ENCODE results near the gene TUBG1. TPM values are rescaled to one million over a fixed set of nuclear protein-coding genes. Genes with fewer than 3 reads are reported as not detected.
"Not testable (repeated sequence)": the region's sequence is repeated elsewhere in the genome, so short reads cannot be mapped to it uniquely, and the experiment has no call there.

The TUBG1 gene
- total RNA-seq, 2 donors from 2014 or later, result 59.1 to 99.4 TPM

- peaks cover 17 to 21% of the 10 kb centered on the region in 2 donors for H3K4me1 Mint-ChIP-seq (ENCODE audit: low read depth in 2 of 2)
- H3K36me3 Mint-ChIP-seq, result no peaks in the 10 kb centered on the region
- ATAC-seq (no peak), DNase-seq (ENCODE audit: low spot score) (no peak)
- H3K9me3 Mint-ChIP-seq, result no peaks in the 10 kb centered on the region
- no peak overlapping the region for H3K27ac Mint-ChIP-seq
- H3K4me3 Mint-ChIP-seq, result peak overlapping the region; percentile 59
- H3K27me3 Mint-ChIP-seq, result peaks cover 8 to 20% of the 10 kb centered on the region in 2 donors
Observed at GRCh38 chr17:42657824-42658588, 48.5 kb downstream of the TUBG1 start.

DNA sequence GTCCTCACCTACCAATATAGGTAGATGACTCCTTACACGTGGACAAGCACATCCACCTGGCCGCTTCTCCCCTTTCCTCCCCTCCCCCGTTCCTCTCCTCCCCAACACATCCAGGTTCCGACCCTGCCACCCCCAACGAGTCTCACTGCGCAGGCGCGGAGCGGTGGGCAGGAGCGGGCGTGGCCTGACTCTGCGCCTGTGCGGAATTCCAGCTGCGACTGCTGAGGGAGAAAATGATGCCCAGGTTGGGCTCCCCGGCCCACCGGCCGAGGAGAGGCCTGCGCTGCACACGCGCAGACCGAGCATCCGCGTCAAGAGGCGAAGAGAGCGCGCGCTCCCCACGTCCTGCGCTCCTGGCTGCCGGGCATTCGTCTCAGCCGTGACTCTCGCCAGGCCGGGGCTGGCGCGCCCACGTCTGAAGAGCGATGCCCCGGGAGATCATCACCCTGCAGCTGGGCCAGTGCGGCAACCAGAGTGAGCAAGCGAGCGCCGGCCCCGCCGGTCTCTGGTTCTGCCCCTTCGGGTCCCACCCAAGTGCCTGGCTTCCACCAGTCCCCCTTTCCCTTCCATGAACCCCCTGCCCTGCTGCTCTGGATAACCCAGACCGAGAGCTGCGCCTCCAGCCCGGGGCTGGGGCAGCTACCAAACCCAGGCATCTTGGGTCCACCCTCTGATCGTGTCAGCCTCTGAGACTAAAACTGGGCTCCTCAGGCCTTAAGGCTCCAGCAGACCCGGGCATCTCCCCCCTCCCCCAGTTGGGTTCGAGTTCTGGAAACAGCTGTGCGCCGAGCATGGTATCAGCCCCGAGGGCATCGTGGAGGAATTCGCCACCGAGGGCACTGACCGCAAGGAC is 49.8 kb downstream of the TUBG1 start, which contains the start of gene TUBG2:
Gene TUBG2 (plus strand): TSS at position 206 of the 853 bp plus-strand sequence. CDS start 220 bp downstream, at position 426.
- ATAC-seq, result peak; percentile 83 to 90
- Mint-ChIP-seq H3K4me3 (peak within 1 kb of the TSS; percentile 85), H3K27me3 (peaks cover 0 to 13% of the 10 kb centered on the region in 2 donors), H3K9me3 (no peaks in the 10 kb centered on the region), H3K4me1 (ENCODE audit: low read depth in 2 of 2) (peaks cover 17 to 21% of the 10 kb centered on the region in 2 donors), H3K36me3 (no peaks in the 10 kb centered on the region), H3K27ac (peak within 1 kb of the TSS; percentile 27 to 35)
- peak; percentile 79 for DNase-seq (ENCODE audit: low spot score)

GRCh38 chr17:42659932-42660274 is 50.4 kb downstream of the TUBG1 start:
- H3K4me3 Mint-ChIP-seq, result peak overlapping the region; percentile 8
- peaks cover 17 to 21% of the 10 kb centered on the region in 2 donors for H3K4me1 Mint-ChIP-seq (ENCODE audit: low read depth in 2 of 2)

GRCh38 chr17:42660692-42661345 is 51.3 kb downstream of the TUBG1 start:
- H3K4me3 Mint-ChIP-seq, result no peak overlapping the region

More at GRCh38 chr17:42659932-42660274, 50.4 kb downstream of the TUBG1 start:
- ATAC-seq; H3K27ac Mint-ChIP-seq; H3K27me3 Mint-ChIP-seq; H3K36me3 Mint-ChIP-seq; DNase-seq (ENCODE audit: low spot score); H3K9me3 Mint-ChIP-seq: not testable (repeated sequence)

More at GRCh38 chr17:42660692-42661345, 51.3 kb downstream of the TUBG1 start:
- peaks cover 0 to 4% of the 10 kb centered on the region in 2 donors for H3K27me3 Mint-ChIP-seq
- no peaks in the 10 kb centered on the region for H3K36me3 Mint-ChIP-seq
- peaks cover 11 to 17% of the 10 kb centered on the region in 2 donors for H3K4me1 Mint-ChIP-seq (ENCODE audit: low read depth in 2 of 2)
- no peak overlapping the region for H3K27ac Mint-ChIP-seq
- no peak for ATAC-seq
- no peak for DNase-seq (ENCODE audit: low spot score)
- no peaks in the 10 kb centered on the region for H3K9me3 Mint-ChIP-seq

Other genes with a start within 250 kb of the TUBG1 start
- gene STAT3, start 221.2 kb upstream of the TUBG1 start, total RNA-seq, result 100 to 1,000 TPM; 171 to 344 TPM
- under 1 TPM in 1 of 2 donors, not detected in 1; 0.17 TPM for gene CAVIN1, start 186.4 kb upstream of the TUBG1 start, total RNA-seq
- 10 to 100 TPM in 1 of 2 donors, 1 to 10 TPM in 1; 6.7 to 13.9 TPM for gene ATP6V0A1, start 150.8 kb upstream of the TUBG1 start, total RNA-seq
- gene NAGLU, start 73.4 kb upstream of the TUBG1 start, total RNA-seq, result 10 to 100 TPM; 18.1 to 19.3 TPM
- 1 to 10 TPM in 1 of 2 donors, under 1 TPM in 1; 0.71 to 1.6 TPM for gene HSD17B1, start 56.8 kb upstream of the TUBG1 start, total RNA-seq
- gene COASY, start 47.5 kb upstream of the TUBG1 start, total RNA-seq, result 100 to 1,000 TPM in 1 of 2 donors, 10 to 100 TPM in 1; 83.4 to 126 TPM
- gene MLX, start 42.6 kb upstream of the TUBG1 start, total RNA-seq, result 10 to 100 TPM; 66.8 to 68.4 TPM
- 10 to 100 TPM; 20.7 to 41.3 TPM for gene PSMC3IP, start 32.0 kb upstream of the TUBG1 start, total RNA-seq
- gene RETREG3, start 309 bp upstream of the TUBG1 start, total RNA-seq, result 10 to 100 TPM; 52.9 to 67.3 TPM
- gene TUBG2, start 49.6 kb downstream of the TUBG1 start, total RNA-seq, result 1 to 10 TPM; 3.9 to 8.0 TPM
- under 1 TPM in 1 of 2 donors, not detected in 1; 0.73 TPM for gene PLEKHH3, start 67.3 kb downstream of the TUBG1 start, total RNA-seq
- not detected for gene CCR10, start 72.2 kb downstream of the TUBG1 start, total RNA-seq
- gene CNTNAP1, start 72.8 kb downstream of the TUBG1 start, total RNA-seq, result under 1 TPM; 0.17 to 0.39 TPM
- gene EZH1, start 135.4 kb downstream of the TUBG1 start, total RNA-seq, result 10 to 100 TPM; 32.2 to 33.5 TPM
- not detected for gene RAMP2, start 151.5 kb downstream of the TUBG1 start, total RNA-seq
- gene VPS25, start 163.8 kb downstream of the TUBG1 start, total RNA-seq, result 10 to 100 TPM; 57.5 to 61.7 TPM
- gene WNK4, start 170.9 kb downstream of the TUBG1 start, total RNA-seq, result under 1 TPM; 0.10 to 0.28 TPM
- gene COA3, start 189.0 kb downstream of the TUBG1 start, total RNA-seq, result 10 to 100 TPM; 41.6 to 48.0 TPM
- gene CNTD1, start 189.2 kb downstream of the TUBG1 start, total RNA-seq, result not detected
- gene BECN1, start 214.6 kb downstream of the TUBG1 start, total RNA-seq, result 100 to 1,000 TPM; 106 to 134 TPM
- gene PSME3, start 223.7 kb downstream of the TUBG1 start, total RNA-seq, result 100 to 1,000 TPM; 152 to 251 TPM
- gene AOC2, start 234.9 kb downstream of the TUBG1 start, total RNA-seq, result 1 to 10 TPM; 3.5 to 5.3 TPM
- gene AOC3, start 241.5 kb downstream of the TUBG1 start, total RNA-seq, result 1 to 10 TPM; 1.8 to 2.7 TPM